HCT116 (cell line): ENCODE measurements around the gene ZNF670.

Experiments used
- CTCF ChIP-seq, 3 experiments: fragments of 200-600 bp in 1 of 3; sonication (generic) in 1 of 3; IDR thresholded peaks in 2 of 3; conservative IDR thresholded peaks in 1 of 3; 2 replicates each; pipeline ENCODE4 v1.5.1; 2012 to 2017; ENCODE audit warnings: low read depth in 2 of 3, low read length in 2 of 3, antibody characterized with exemption in 1 of 3, borderline replicate concordance in 1 of 3, control low read depth in 1 of 3, mild to moderate bottlenecking in 1 of 3, mixed read lengths in 1 of 3, mixed run types in 1 of 3, moderate library complexity in 1 of 3; ENCODE audit not compliant: insufficient read depth in 1 of 3
- EGR1 ChIP-seq: IDR thresholded peaks from 2 replicates; pipeline ENCODE4 v1.6.1; 2012; ENCODE audit warnings: low read depth
- ELF1 ChIP-seq: IDR thresholded peaks from 2 replicates; pipeline ENCODE4 v1.6.1; 2012; ENCODE audit warnings: low read depth, borderline replicate concordance
- EZH2 ChIP-seq: fragments of 200-600 bp; sonication (generic); IDR thresholded peaks from 2 replicates; pipeline ENCODE4 v1.6.1; 2017; ENCODE audit warnings: antibody characterized with exemption, mixed run types
- EZH2phosphoT487 ChIP-seq: fragments of 200-600 bp; IDR thresholded peaks from 2 replicates; pipeline ENCODE4 v1.6.1; 2018; ENCODE audit warnings: antibody characterized with exemption, borderline replicate concordance
- MAX ChIP-seq: IDR thresholded peaks from 2 replicates; pipeline ENCODE4 v1.6.1; 2012
- POLR2AphosphoS5 ChIP-seq: IDR thresholded peaks from 2 replicates; pipeline ENCODE4 v1.6.1; 2011; ENCODE audit warnings: mild to moderate bottlenecking, low read depth, low read length, moderate library complexity

GRCh38 chr1:247064304-247064703, 14.3 kb downstream of the ZNF670 start:
- TF ChIP-seq CTCF (IDR thresholded peaks at IDR 0.05 in 2 of 3, conservative IDR thresholded peaks at IDR 0.05 in 1 of 3; ENCODE audit: borderline replicate concordance in 1 of 3, insufficient read depth in 1 of 3, low read depth in 2 of 3, low read length in 2 of 3) (no peak), EGR1 (no peak), MAX (no peak), EZH2phosphoT487 (no peak), ELF1 (no peak), EZH2 (no peak), POLR2AphosphoS5 (no peak)
